ENCODE measurements around the gene REXO1.

GRCh38 chr19:1767464-1767933 is 80.8 kb downstream of the REXO1 start:
- TF ChIP-seq POLR2A (IDR thresholded peaks at IDR 0.05; ENCODE audit: low read length) (no peak), GATA1 (IDR thresholded peaks at IDR 0.05; ENCODE audit: low read depth, low read length) (no peak)

All from erythroblast (primary cell).